IMR-90 (cell line): ENCODE data around the gene BCAS4. TPM values are rescaled to one million over a fixed set of nuclear protein-coding genes. Genes with fewer than 3 reads are reported as not detected.
A peak's percentile ranks its signal among the peaks of the same experiment; 100 is the strongest.

Experiments
- CEBPB ChIP-seq: IDR thresholded peaks from 2 replicates; pipeline ENCODE4 v1.6.1; 2012; ENCODE audit warnings: low read depth, low read length, improper control_type of control experiment
- MAFK ChIP-seq: IDR thresholded peaks from 2 replicates; pipeline ENCODE4 v1.6.1; 2012; ENCODE audit warnings: low read depth, low read length, improper control_type of control experiment
- MAZ ChIP-seq: IDR thresholded peaks from 2 replicates; pipeline ENCODE4 v1.6.1; 2012; ENCODE audit warnings: low read depth, mild to moderate bottlenecking, low read length, improper control_type of control experiment, moderate library complexity, borderline replicate concordance
- NFE2L2 ChIP-seq: fragments of 150-350 bp; IDR thresholded peaks from 2 replicates; pipeline ENCODE4 v1.6.1; 2016; ENCODE audit warnings: low read depth, mild to moderate bottlenecking, low read length
- POLR2A ChIP-seq: IDR thresholded peaks from 2 replicates; pipeline ENCODE4 v1.6.1; 2012; ENCODE audit warnings: mild to moderate bottlenecking, low read depth, low read length
- RCOR1 ChIP-seq: IDR thresholded peaks from 2 replicates; pipeline ENCODE4 v1.6.1; 2012; ENCODE audit warnings: mild to moderate bottlenecking, low read length, improper control_type of control experiment; ENCODE audit not compliant: insufficient replicate concordance
- RFX5 ChIP-seq: IDR thresholded peaks from 2 replicates; pipeline ENCODE4 v1.8.0; 2012; ENCODE audit warnings: low read depth, mild to moderate bottlenecking, low read length, moderate library complexity
- polyA plus RNA-seq, 3 experiments: library from polyadenylated mRNA; depleted of rRNA; stranded (reverse); fragments of >200 nt; gene quantifications; 2 replicates each; pipeline ENCODE4 v1.2.3, GENCODE V29; 2012; ENCODE audit warnings: low replicate concordance in 1 of 3
- total RNA-seq: library from RNA; depleted of rRNA; stranded (reverse); fragments of >200 nt; gene quantifications from 2 replicates; pipeline ENCODE4 v1.2.3, GENCODE V29; 2012

The BCAS4 gene
- total and polyA plus RNA-seq, 2 of the 4 experiments (the other 2 are of a cell fraction) = 42.7 to 47.5 TPM

GRCh38 chr20:50790651-50791277 lies 4.1 kb upstream of the BCAS4 start (continued):
- TF ChIP-seq MAZ = peak; percentile 63; the same call in 1 of the 2 replicates
- no peak for TF ChIP-seq RCOR1
- TF ChIP-seq POLR2A = peak; percentile 42; the same call in 1 of the 2 replicates
- no peak for TF ChIP-seq NFE2L2
- TF ChIP-seq RFX5 = no peak
- TF ChIP-seq MAFK = no peak
- no peak for TF ChIP-seq CEBPB
